ENCODE data around the gene NNAT.

Gene NNAT

GRCh38 chr20:37533154-37533715, 12.2 kb downstream of the NNAT start:
- H3K9me3 ChIP-seq (ENCODE audit: severe bottlenecking), result no peaks in the 10 kb centered on the region
- H3K36me3 ChIP-seq (ENCODE audit: low read depth), result no peaks in the 10 kb centered on the region
- ATAC-seq (ENCODE audit: low read depth) (no peak), DNase-seq (ENCODE audit: low spot score) (peak; percentile 19)
- H3K27me3 ChIP-seq (ENCODE audit: insufficient read depth, poor library complexity, severe bottlenecking), result no peaks in the 10 kb centered on the region
- peaks cover 10% of the 10 kb centered on the region for H3K4me1 ChIP-seq (ENCODE audit: insufficient read depth, poor library complexity, severe bottlenecking)
- no peak overlapping the region for H3K4me3 ChIP-seq (ENCODE audit: severe bottlenecking)
- no peak for TF ChIP-seq CTCF (IDR thresholded peaks at IDR 0.05; ENCODE audit: poor library complexity, severe bottlenecking)
- no peak overlapping the region for H3K27ac ChIP-seq (ENCODE audit: poor library complexity, severe bottlenecking)

- ATAC-seq (ENCODE audit: low read depth), result peak; percentile 78
- H3K27ac ChIP-seq (ENCODE audit: poor library complexity, severe bottlenecking), result no peak overlapping the region
- no peak overlapping the region for H3K4me3 ChIP-seq (ENCODE audit: severe bottlenecking)
- DNase-seq (ENCODE audit: low spot score), result peak; percentile 52
- H3K36me3 ChIP-seq (ENCODE audit: low read depth), result no peaks in the 10 kb centered on the region
- no peaks in the 10 kb centered on the region for H3K27me3 ChIP-seq (ENCODE audit: insufficient read depth, poor library complexity, severe bottlenecking)
- no peaks in the 10 kb centered on the region for H3K9me3 ChIP-seq (ENCODE audit: severe bottlenecking)
- peak; percentile 99 for TF ChIP-seq CTCF (IDR thresholded peaks at IDR 0.05; ENCODE audit: poor library complexity, severe bottlenecking)
- peaks cover 3% of the 10 kb centered on the region for H3K4me1 ChIP-seq (ENCODE audit: insufficient read depth, poor library complexity, severe bottlenecking)
Measured at GRCh38 chr20:37534401-37535157, 13.5 kb downstream of the NNAT start.

GRCh38 chr20:37535443-37536132, 14.5 kb downstream of the NNAT start:
- no peaks in the 10 kb centered on the region for H3K9me3 ChIP-seq (ENCODE audit: severe bottlenecking)
- DNase-seq (ENCODE audit: low spot score) (peak; percentile 72), ATAC-seq (ENCODE audit: low read depth) (no peak)
- no peaks in the 10 kb centered on the region for H3K36me3 ChIP-seq (ENCODE audit: low read depth)
- H3K4me3 ChIP-seq (ENCODE audit: severe bottlenecking), result no peak overlapping the region
- no peak overlapping the region for H3K27ac ChIP-seq (ENCODE audit: poor library complexity, severe bottlenecking)
- H3K4me1 ChIP-seq (ENCODE audit: insufficient read depth, poor library complexity, severe bottlenecking), result peaks cover 3% of the 10 kb centered on the region
- no peak for TF ChIP-seq CTCF (IDR thresholded peaks at IDR 0.05; ENCODE audit: poor library complexity, severe bottlenecking)
- no peaks in the 10 kb centered on the region for H3K27me3 ChIP-seq (ENCODE audit: insufficient read depth, poor library complexity, severe bottlenecking)

- Histone ChIP-seq H3K27ac (ENCODE audit: poor library complexity, severe bottlenecking) (no peak overlapping the region), H3K27me3 (ENCODE audit: insufficient read depth, poor library complexity, severe bottlenecking) (no peaks in the 10 kb centered on the region), H3K36me3 (ENCODE audit: low read depth) (no peaks in the 10 kb centered on the region), H3K4me1 (ENCODE audit: insufficient read depth, poor library complexity, severe bottlenecking) (peaks cover 10% of the 10 kb centered on the region), H3K4me3 (ENCODE audit: severe bottlenecking) (no peak overlapping the region), H3K9me3 (ENCODE audit: severe bottlenecking) (no peaks in the 10 kb centered on the region)
- ATAC-seq (ENCODE audit: low read depth), result no peak
- peak; percentile 34 for DNase-seq (ENCODE audit: low spot score)
- TF ChIP-seq CTCF (IDR thresholded peaks at IDR 0.05; ENCODE audit: poor library complexity, severe bottlenecking), result no peak
Measured at GRCh38 chr20:37537505-37537904, 16.5 kb downstream of the NNAT start.

Measured in RWPE2 (cell line).